ENCODE data around the gene NT5C2. TPM values are rescaled to one million over a fixed set of nuclear protein-coding genes. Genes with fewer than 3 reads are reported as not detected.

The NT5C2 gene
- 73.5 to 81.0 TPM (median 78.7 TPM) in 3 replicates for total RNA-seq
- long read RNA-seq, transcript NT5C2-201 (18 exons, 3,435 nt): major isoform, 25 of 86 reads
- long read RNA-seq, transcript NT5C2-203 (17 exons, 3,365 nt): minor isoform, 5 of 86 reads
- long read RNA-seq, partial matches to known transcripts: 10 of 86 reads
- long read RNA-seq, other reads (novel, unspliced or antisense): 46 of 86 reads

GRCh38 chr10:103193107-103193819, at the start of gene NT5C2:
Gene NT5C2, minus strand, starts transcription at chr10:103193272. Its CDS starts 18,314 bp downstream, at chr10:103174958.
- Mint-ChIP-seq H3K4me1 (ENCODE audit: low read depth) (peaks cover 49% of the 10 kb centered on the region), H3K27me3 (ENCODE audit: low read depth) (no peaks in the 10 kb centered on the region), H3K9me3 (ENCODE audit: low read depth) (no peaks in the 10 kb centered on the region)

GRCh38 chr10:103241262-103242011, 48.4 kb upstream of the NT5C2 start:
- no peak overlapping the region for H3K4me3 Mint-ChIP-seq (ENCODE audit: unreplicated experiment)
- H3K9me3 Mint-ChIP-seq (ENCODE audit: low read depth): no peaks in the 10 kb centered on the region
- no peaks in the 10 kb centered on the region for H3K27me3 Mint-ChIP-seq (ENCODE audit: low read depth)
- no peak for DNase-seq (ENCODE audit: low spot score)
- H3K36me3 Mint-ChIP-seq (ENCODE audit: low read depth): no peaks in the 10 kb centered on the region
- H3K27ac Mint-ChIP-seq (ENCODE audit: unreplicated experiment): peak overlapping the region; percentile 98
- no peak for TF ChIP-seq CTCF (IDR thresholded peaks at IDR 0.05)
- H3K4me1 Mint-ChIP-seq (ENCODE audit: low read depth): peaks cover 30% of the 10 kb centered on the region

More at GRCh38 chr10:103193107-103193819, at the start of gene NT5C2:
- Mint-ChIP-seq H3K4me3 (ENCODE audit: unreplicated experiment) (peak within 1 kb of the TSS; percentile 99), H3K27ac (ENCODE audit: unreplicated experiment) (peak within 1 kb of the TSS; percentile 99), H3K36me3 (ENCODE audit: low read depth) (no peaks in the 10 kb centered on the region)
- DNase-seq (ENCODE audit: low spot score): peak; percentile 93
- TF ChIP-seq CTCF (IDR thresholded peaks at IDR 0.05): no peak

- peak; percentile 71 for TF ChIP-seq CTCF (IDR thresholded peaks at IDR 0.05)
- Mint-ChIP-seq H3K9me3 (ENCODE audit: low read depth) (no peaks in the 10 kb centered on the region), H3K4me3 (ENCODE audit: unreplicated experiment) (no peak overlapping the region), H3K4me1 (ENCODE audit: low read depth) (peaks cover 24% of the 10 kb centered on the region), H3K27me3 (ENCODE audit: low read depth) (no peaks in the 10 kb centered on the region), H3K27ac (ENCODE audit: unreplicated experiment) (peak overlapping the region; percentile 46), H3K36me3 (ENCODE audit: low read depth) (no peaks in the 10 kb centered on the region)
- DNase-seq (ENCODE audit: low spot score): no peak
These were observed 45.6 kb upstream of the NT5C2 start for GRCh38 chr10:103238506-103239252.

- peaks cover 39% of the 10 kb centered on the region for H3K4me1 Mint-ChIP-seq (ENCODE audit: low read depth)
- no peak for DNase-seq (ENCODE audit: low spot score)
- no peaks in the 10 kb centered on the region for H3K27me3 Mint-ChIP-seq (ENCODE audit: low read depth)
- H3K27ac Mint-ChIP-seq (ENCODE audit: unreplicated experiment): no peak overlapping the region
- TF ChIP-seq CTCF (IDR thresholded peaks at IDR 0.05): no peak
- H3K4me3 Mint-ChIP-seq (ENCODE audit: unreplicated experiment): no peak overlapping the region
- H3K36me3 Mint-ChIP-seq (ENCODE audit: low read depth): no peaks in the 10 kb centered on the region
- H3K9me3 Mint-ChIP-seq (ENCODE audit: low read depth): no peaks in the 10 kb centered on the region
These were observed 42.7 kb upstream of the NT5C2 start for GRCh38 chr10:103235775-103236174.

All from chondrocyte (in vitro differentiated cells).